Measurements from ENCODE around the gene IFNLR1.

IFNLR1 gene

GRCh38 chr1:24177161-24177560 lies 9.9 kb downstream of the IFNLR1 start:
- DNase-seq (ENCODE audit: low read depth in 3 of 3) = no peak

GRCh38 chr1:24175033-24175755 lies 11.9 kb downstream of the IFNLR1 start:
- DNase-seq (ENCODE audit: low read depth in 3 of 3) = no peak

GRCh38 chr1:24173638-24174575 lies 13.2 kb downstream of the IFNLR1 start:
- no peak for DNase-seq (ENCODE audit: low read depth in 3 of 3)

GRCh38 chr1:24172598-24172997 lies 14.5 kb downstream of the IFNLR1 start:
- DNase-seq (ENCODE audit: low read depth in 3 of 3) = no peak

- DNase-seq (ENCODE audit: low read depth in 3 of 3) = no peak
These were observed 17.8 kb downstream of the IFNLR1 start for GRCh38 chr1:24169286-24169685.

GRCh38 chr1:24168245-24168644 lies 18.8 kb downstream of the IFNLR1 start:
- no peak for DNase-seq (ENCODE audit: low read depth in 3 of 3)

GRCh38 chr1:24167008-24167407 lies 20.1 kb downstream of the IFNLR1 start:
- no peak for DNase-seq (ENCODE audit: low read depth in 3 of 3)

GRCh38 chr1:24165500-24165899 lies 21.6 kb downstream of the IFNLR1 start:
- no peak for DNase-seq (ENCODE audit: low read depth in 3 of 3)

- DNase-seq (ENCODE audit: low read depth in 3 of 3) = no peak
These were observed 23.1 kb downstream of the IFNLR1 start for GRCh38 chr1:24164004-24164403.

- no peak for DNase-seq (ENCODE audit: low read depth in 3 of 3)
These were observed 24.9 kb downstream of the IFNLR1 start for GRCh38 chr1:24162201-24162600.

GRCh38 chr1:24161270-24161669 lies 25.8 kb downstream of the IFNLR1 start:
- DNase-seq (ENCODE audit: low read depth in 3 of 3) = no peak

- no peak for DNase-seq (ENCODE audit: low read depth in 3 of 3)
These were observed 27.7 kb downstream of the IFNLR1 start for GRCh38 chr1:24159366-24159765.

- DNase-seq (ENCODE audit: low read depth in 3 of 3) = no peak
These were observed 29.1 kb downstream of the IFNLR1 start for GRCh38 chr1:24157918-24158481.

GRCh38 chr1:24156542-24157260 lies 30.4 kb downstream of the IFNLR1 start:
- DNase-seq (ENCODE audit: low read depth in 3 of 3) = no peak

GRCh38 chr1:24155011-24155782 lies 31.9 kb downstream of the IFNLR1 start:
- no peak for DNase-seq (ENCODE audit: low read depth in 3 of 3)

- DNase-seq (ENCODE audit: low read depth in 3 of 3) = no peak
These were observed 32.9 kb downstream of the IFNLR1 start for GRCh38 chr1:24154215-24154614.

- no peak for DNase-seq (ENCODE audit: low read depth in 3 of 3)
These were observed 34.2 kb downstream of the IFNLR1 start for GRCh38 chr1:24152631-24153494.

GRCh38 chr1:24151175-24151533 lies 35.9 kb downstream of the IFNLR1 start:
- DNase-seq (ENCODE audit: low read depth in 3 of 3) = no peak

- peak; percentile 74 to 82 (median 79) for DNase-seq (ENCODE audit: low read depth in 3 of 3)
These were observed 36.6 kb downstream of the IFNLR1 start for GRCh38 chr1:24150234-24151174.

All from stimulated activated CD4-positive, alpha-beta T cell treated with anti-CD3 and anti-CD28 coated beads, TNF-alpha, amount 100 ng/mL, for 4 hours (primary cell).